Activated naive CD4-positive, alpha-beta T cell treated with anti-CD3 and anti-CD28 coated beads, Interleukin-2, amount 50 U/mL, for 72 hours (primary cell): Measurements from ENCODE around the gene KIAA0753. TPM values are rescaled to one million over a fixed set of nuclear protein-coding genes. Genes with fewer than 3 reads are reported as not detected.

Source experiments
- ATAC-seq, 2 donors: fragments of 150-1000 bp; cut with Tn5 transposase; 2 replicates each; pipeline ENCODE4 v1.10.0; 2021; ENCODE audit warnings: mild to moderate bottlenecking in 2 of 2, moderate library complexity in 2 of 2
- DNase-seq, 2 donors: peaks; one replicate each; pipeline ENCODE4 v3.0.0; 2021 to 2022; ENCODE audit warnings: low spot score in 2 of 2
- H3K27ac Mint-ChIP-seq, 2 donors: one replicate each; pipeline ENCODE4 v1.8.0; 2022; ENCODE audit warnings: mild to moderate bottlenecking in 2 of 2, mixed read lengths in 2 of 2
- H3K36me3 Mint-ChIP-seq, 2 donors: one replicate each; pipeline ENCODE4 v1.8.0; 2022; ENCODE audit warnings: mixed read lengths in 2 of 2
- H3K9me3 Mint-ChIP-seq, 2 donors: one replicate each; pipeline ENCODE4 v1.8.0; 2022; ENCODE audit warnings: mixed read lengths in 2 of 2
- total RNA-seq, 2 donors: library from RNA; stranded (reverse); gene quantifications; one replicate each; pipeline ENCODE4 v1.2.3, GENCODE V29; 2022

Gene KIAA0753
- total RNA-seq, 2 donors from 2014 or later = 17.4 to 22.3 TPM

DNA sequence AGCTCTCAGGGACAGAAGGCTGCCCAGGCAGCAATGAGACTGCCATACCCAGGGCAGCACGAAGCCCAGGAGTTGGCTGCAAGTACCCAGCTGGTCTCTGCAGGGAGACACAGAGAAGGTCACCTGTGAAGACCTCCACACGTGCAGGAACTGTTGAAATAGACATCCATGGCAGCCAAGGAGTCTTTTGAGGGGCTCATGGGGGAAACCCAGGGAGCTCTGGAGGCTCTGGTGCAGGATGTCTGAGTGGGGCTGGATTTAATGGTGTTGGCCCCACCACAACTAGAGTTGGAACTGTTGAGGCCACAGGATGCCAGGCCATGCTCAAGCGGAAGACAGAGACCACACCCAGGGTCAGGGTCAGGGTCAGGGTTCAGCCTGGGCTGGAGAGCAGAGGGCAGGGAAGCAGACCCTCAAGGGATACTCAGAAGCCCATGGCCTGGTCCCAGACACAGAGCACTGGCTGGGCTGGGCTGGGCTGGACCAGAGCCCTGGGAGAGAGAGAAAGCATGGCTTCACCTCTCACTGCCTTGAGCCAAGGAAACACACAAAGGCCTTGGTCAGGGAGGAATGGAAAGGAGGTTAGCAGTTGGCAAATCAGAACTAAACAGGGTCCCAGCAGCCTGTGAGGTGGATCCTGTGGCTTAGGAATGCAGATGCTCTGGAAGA is 105.5 kb downstream of the KIAA0753 start:
- ATAC-seq = no peak
- H3K9me3 Mint-ChIP-seq = no peaks in the 10 kb centered on the region
- DNase-seq = no peak
- H3K27ac Mint-ChIP-seq = peak overlapping the region in 1 of 2 donors; percentile 75
- H3K36me3 Mint-ChIP-seq = no peaks in the 10 kb centered on the region

DNA sequence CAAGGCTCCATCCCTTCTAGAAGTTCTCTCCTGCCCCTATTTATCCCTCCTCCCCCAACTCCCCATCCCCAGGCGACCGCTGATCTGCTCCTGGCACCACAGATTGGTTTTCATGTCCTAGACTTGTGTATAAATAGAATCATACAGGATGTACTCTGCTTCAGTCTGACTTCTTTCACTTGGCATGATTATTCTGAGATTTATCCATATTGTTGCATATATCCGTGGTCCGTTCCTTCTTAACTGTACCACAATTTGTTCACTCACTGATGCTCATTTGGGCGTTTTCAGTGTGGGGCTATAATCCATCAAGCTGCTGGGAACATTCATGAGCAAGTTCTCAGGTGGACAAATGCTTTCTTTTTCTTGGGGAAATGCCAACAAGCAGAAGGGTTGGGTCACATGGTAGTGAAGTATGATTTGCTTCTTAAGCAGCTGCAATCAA is 108.0 kb downstream of the KIAA0753 start:
- DNase-seq (no peak), ATAC-seq (no peak)
- Mint-ChIP-seq H3K27ac (no peak overlapping the region), H3K36me3 (no peaks in the 10 kb centered on the region), H3K9me3 (no peaks in the 10 kb centered on the region)

DNA sequence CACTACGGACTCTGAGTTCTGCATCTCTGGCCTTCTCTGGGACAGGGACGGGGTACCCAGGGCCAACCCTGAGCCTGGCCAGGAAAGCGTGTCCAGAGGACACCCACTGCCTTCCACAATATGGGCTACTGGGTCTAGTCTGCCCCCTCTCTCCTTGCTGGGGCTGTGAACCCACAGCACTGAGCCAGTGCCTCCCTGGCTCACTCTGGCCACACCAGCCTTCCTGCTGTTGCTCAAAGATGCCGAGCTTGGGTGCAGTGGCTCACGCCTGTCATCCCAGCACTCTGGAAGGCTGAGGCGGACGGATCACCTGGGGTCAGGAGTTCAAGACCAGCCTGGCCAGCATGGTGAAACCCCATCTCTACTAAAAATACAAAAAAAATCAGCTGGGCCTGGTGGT is 108.9 kb downstream of the KIAA0753 start:
- H3K27ac Mint-ChIP-seq = no peak overlapping the region
- H3K36me3 Mint-ChIP-seq = no peaks in the 10 kb centered on the region
- H3K9me3 Mint-ChIP-seq = no peaks in the 10 kb centered on the region
- ATAC-seq = no peak
- DNase-seq = peak in 1 of 2 donors; percentile 14

- Mint-ChIP-seq H3K9me3 (no peaks in the 10 kb centered on the region), H3K27ac (no peak overlapping the region), H3K36me3 (no peaks in the 10 kb centered on the region)
- DNase-seq (peak in 1 of 2 donors; percentile 42), ATAC-seq (no peak)
These were observed 110.1 kb downstream of the KIAA0753 start for GRCh38 chr17:6530324-6530920.

GRCh38 chr17:6528557-6528956 is 112.0 kb downstream of the KIAA0753 start:
- ATAC-seq = no peak
- Mint-ChIP-seq H3K27ac (no peak overlapping the region), H3K36me3 (no peaks in the 10 kb centered on the region), H3K9me3 (no peaks in the 10 kb centered on the region)
- no peak for DNase-seq

Other genes with a start within 250 kb of the KIAA0753 start
- gene AIPL1, start 205.6 kb downstream of the KIAA0753 start, total RNA-seq = not detected
- gene PIMREG, start 196.3 kb downstream of the KIAA0753 start, total RNA-seq = 10 to 100 TPM; 13.0 to 13.1 TPM
- gene PITPNM3, start 84.2 kb downstream of the KIAA0753 start, total RNA-seq = 1 to 10 TPM in 1 of 2 donors, under 1 TPM in 1; 0.87 to 1.2 TPM
- gene TXNDC17, start 349 bp upstream of the KIAA0753 start, total RNA-seq = 100 to 1,000 TPM in 1 of 2 donors, 10 to 100 TPM in 1; 67.7 to 131 TPM
- 10 to 100 TPM; 19.9 to 25.1 TPM for gene MED31, start 10.9 kb upstream of the KIAA0753 start, total RNA-seq
- 1 to 10 TPM in 1 of 2 donors, under 1 TPM in 1; 0.89 to 2.3 TPM for gene C17orf100, start 11.1 kb upstream of the KIAA0753 start, total RNA-seq
- gene SLC13A5, start 72.7 kb upstream of the KIAA0753 start, total RNA-seq = not detected
- gene XAF1, start 115.3 kb upstream of the KIAA0753 start, total RNA-seq = 10 to 100 TPM in 1 of 2 donors, 1 to 10 TPM in 1; 6.5 to 72.3 TPM
- gene FBXO39, start 135.5 kb upstream of the KIAA0753 start, total RNA-seq = under 1 TPM in 1 of 2 donors, not detected in 1; 0.37 TPM
- gene TEKT1, start 191.0 kb upstream of the KIAA0753 start, total RNA-seq = not detected